Smooth muscle cell (in vitro differentiated cells): Measurements from ENCODE around the gene CEP350. TPM values are rescaled to one million over a fixed set of nuclear protein-coding genes. Genes with fewer than 3 reads are reported as not detected.

Source experiments
- DNase-seq: peaks from one replicate; lab custom pipeline; 2025; ENCODE audit not compliant: unreplicated experiment; lab: John Stamatoyannopoulos, UW
- H2AFZ ChIP-seq: fragments of 200-600 bp; sonication (generic); 2 replicates; pipeline ENCODE4 v1.6.0; 2016; ENCODE audit warnings: antibody characterized with exemption, low read depth, mild to moderate bottlenecking
- H3F3A ChIP-seq: fragments of 200-600 bp; sonication (generic); 2 replicates; pipeline ENCODE4 v1.6.0; 2017; ENCODE audit warnings: antibody characterized with exemption, low read depth
- H3K27ac ChIP-seq: fragments of 200-600 bp; sonication (generic); 2 replicates; pipeline ENCODE4 v1.5.1; 2016; ENCODE audit warnings: low read depth, mild to moderate bottlenecking
- H3K27me3 ChIP-seq: fragments of 200-600 bp; sonication (generic); 2 replicates; pipeline ENCODE4 v1.6.1; 2016; ENCODE audit warnings: low read depth, mild to moderate bottlenecking
- H3K36me3 ChIP-seq: fragments of 200-600 bp; sonication (generic); 2 replicates; pipeline ENCODE4 v1.5.1; 2016; ENCODE audit warnings: low read depth
- H3K4me1 ChIP-seq: fragments of 200-600 bp; sonication (generic); 2 replicates; pipeline ENCODE4 v1.5.1; 2016; ENCODE audit warnings: low read depth
- H3K4me2 ChIP-seq: fragments of 200-600 bp; sonication (generic); 2 replicates; pipeline ENCODE4 v1.6.0; 2016; ENCODE audit warnings: mild to moderate bottlenecking
- H3K4me3 ChIP-seq: fragments of 200-600 bp; sonication (generic); 2 replicates; pipeline ENCODE4 v1.5.1; 2016; ENCODE audit warnings: mild to moderate bottlenecking
- H3K79me2 ChIP-seq: fragments of 200-600 bp; sonication (generic); 2 replicates; pipeline ENCODE4 v1.6.0; 2016; ENCODE audit warnings: low read depth, mild to moderate bottlenecking
- H3K9ac ChIP-seq: fragments of 200-600 bp; sonication (generic); 2 replicates; pipeline ENCODE4 v1.6.0; 2016; ENCODE audit warnings: low read depth
- H3K9me3 ChIP-seq: fragments of 200-600 bp; sonication (generic); replicated peaks from 2 replicates; pipeline ENCODE4 v1.5.1; 2016; ENCODE audit warnings: low read depth
- H4K20me1 ChIP-seq: fragments of 200-600 bp; sonication (generic); 2 replicates; pipeline ENCODE4 v1.6.0; 2016; ENCODE audit warnings: low read depth
- WGBS: methylation state at CpG from one replicate; pipeline ENCODE4 v1.1.7; 2016; ENCODE audit warnings: low lambda C conversion rate; 5-methylcytosine and 5-hydroxymethylcytosine counted together
- polyA plus RNA-seq: library from polyadenylated mRNA; unstranded; fragments of >200 nt; fragmentation: Nextera tagmentation; extraction: Ambion mirVana; gene quantifications from 2 replicates; pipeline ENCODE4 v1.2.1, GENCODE V29; 2016
- total RNA-seq: library from RNA; depleted of rRNA; stranded (reverse); fragments of >200 nt; gene quantifications from 2 replicates; pipeline ENCODE4 v1.2.3, GENCODE V29; 2014
- TF ChIP-seq, protein P1 (sequence below): fragments of 200-600 bp; sonication (generic); IDR thresholded peaks from 2 replicates; pipeline ENCODE4 v1.5.1; 2017; ENCODE audit warnings: borderline replicate concordance, mild to moderate bottlenecking, antibody characterized with exemption; ENCODE audit not compliant: insufficient read depth, poor library complexity, severe bottlenecking

Gene CEP350
- total and polyA plus RNA-seq, 2 experiments from 2014 or later, result 17.0 to 35.9 TPM

DNA sequence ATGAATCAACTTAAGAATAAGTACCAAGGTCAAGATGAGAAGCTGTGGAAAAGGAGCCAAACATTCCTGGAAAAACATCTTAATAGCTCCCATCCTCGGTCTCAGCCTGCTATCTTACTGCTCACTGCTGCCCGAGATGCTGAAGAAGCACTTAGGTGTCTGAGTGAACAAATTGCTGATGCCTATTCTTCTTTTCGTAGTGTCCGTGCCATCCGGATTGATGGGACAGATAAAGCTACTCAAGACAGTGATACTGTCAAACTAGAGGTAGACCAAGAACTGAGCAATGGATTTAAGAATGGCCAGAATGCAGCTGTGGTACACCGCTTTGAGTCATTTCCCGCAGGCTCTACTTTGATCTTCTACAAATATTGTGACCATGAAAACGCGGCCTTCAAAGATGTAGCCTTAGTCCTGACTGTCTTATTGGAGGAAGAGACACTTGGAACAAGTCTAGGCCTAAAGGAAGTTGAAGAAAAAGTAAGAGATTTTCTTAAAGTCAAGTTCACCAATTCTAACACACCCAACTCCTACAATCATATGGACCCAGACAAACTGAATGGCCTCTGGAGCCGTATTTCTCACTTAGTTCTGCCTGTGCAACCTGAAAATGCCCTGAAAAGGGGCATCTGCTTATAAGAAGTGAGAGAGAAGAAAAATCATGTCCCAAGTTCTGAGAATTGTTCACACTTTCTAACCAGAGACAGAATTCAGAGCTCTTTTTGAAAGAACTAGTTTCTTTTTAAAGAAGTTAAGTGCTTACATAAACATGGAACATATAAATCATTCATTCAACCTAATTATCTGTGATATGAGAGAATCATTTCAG lies 36.8 kb upstream of the CEP350 start:
- no peak overlapping the region for H3K9ac ChIP-seq
- no peaks in the 10 kb centered on the region for H3F3A ChIP-seq
- 77% methylated on average over 10 of the region's 10 CpGs for WGBS
- H3K36me3 ChIP-seq, result peaks cover 25% of the 10 kb centered on the region
- no peak overlapping the region for H3K4me3 ChIP-seq
- H3K27me3 ChIP-seq, result no peaks in the 10 kb centered on the region
- H3K27ac ChIP-seq, result no peak overlapping the region
- DNase-seq, result no peak
- no peaks in the 10 kb centered on the region for H3K9me3 ChIP-seq
- H4K20me1 ChIP-seq, result no peaks in the 10 kb centered on the region
- H2AFZ ChIP-seq, result no peak overlapping the region
- H3K79me2 ChIP-seq, result no peaks in the 10 kb centered on the region
- peaks cover 13% of the 10 kb centered on the region for H3K4me1 ChIP-seq
- no peak overlapping the region for H3K4me2 ChIP-seq
- TF ChIP-seq, protein P1, sequence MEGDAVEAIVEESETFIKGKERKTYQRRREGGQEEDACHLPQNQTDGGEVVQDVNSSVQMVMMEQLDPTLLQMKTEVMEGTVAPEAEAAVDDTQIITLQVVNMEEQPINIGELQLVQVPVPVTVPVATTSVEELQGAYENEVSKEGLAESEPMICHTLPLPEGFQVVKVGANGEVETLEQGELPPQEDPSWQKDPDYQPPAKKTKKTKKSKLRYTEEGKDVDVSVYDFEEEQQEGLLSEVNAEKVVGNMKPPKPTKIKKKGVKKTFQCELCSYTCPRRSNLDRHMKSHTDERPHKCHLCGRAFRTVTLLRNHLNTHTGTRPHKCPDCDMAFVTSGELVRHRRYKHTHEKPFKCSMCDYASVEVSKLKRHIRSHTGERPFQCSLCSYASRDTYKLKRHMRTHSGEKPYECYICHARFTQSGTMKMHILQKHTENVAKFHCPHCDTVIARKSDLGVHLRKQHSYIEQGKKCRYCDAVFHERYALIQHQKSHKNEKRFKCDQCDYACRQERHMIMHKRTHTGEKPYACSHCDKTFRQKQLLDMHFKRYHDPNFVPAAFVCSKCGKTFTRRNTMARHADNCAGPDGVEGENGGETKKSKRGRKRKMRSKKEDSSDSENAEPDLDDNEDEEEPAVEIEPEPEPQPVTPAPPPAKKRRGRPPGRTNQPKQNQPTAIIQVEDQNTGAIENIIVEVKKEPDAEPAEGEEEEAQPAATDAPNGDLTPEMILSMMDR, result no peak

- TF ChIP-seq, protein P1, result no peak
- DNase-seq, result no peak
- H3K4me3 ChIP-seq, result no peak overlapping the region
- H3K9me3 ChIP-seq, result no peaks in the 10 kb centered on the region
- no peaks in the 10 kb centered on the region for H3K79me2 ChIP-seq
- no peak overlapping the region for H2AFZ ChIP-seq
- H3F3A ChIP-seq, result no peaks in the 10 kb centered on the region
- H4K20me1 ChIP-seq, result no peaks in the 10 kb centered on the region
- no peak overlapping the region for H3K9ac ChIP-seq
- WGBS, result 87% methylated on average over 1 of the region's 1 CpG
- no peak overlapping the region for H3K4me2 ChIP-seq
- peaks cover 19% of the 10 kb centered on the region for H3K36me3 ChIP-seq
- H3K4me1 ChIP-seq, result peaks cover 13% of the 10 kb centered on the region
- H3K27me3 ChIP-seq, result no peaks in the 10 kb centered on the region
- no peak overlapping the region for H3K27ac ChIP-seq
Observed at GRCh38 chr1:179921472-179921871, 33.1 kb upstream of the CEP350 start.

DNA sequence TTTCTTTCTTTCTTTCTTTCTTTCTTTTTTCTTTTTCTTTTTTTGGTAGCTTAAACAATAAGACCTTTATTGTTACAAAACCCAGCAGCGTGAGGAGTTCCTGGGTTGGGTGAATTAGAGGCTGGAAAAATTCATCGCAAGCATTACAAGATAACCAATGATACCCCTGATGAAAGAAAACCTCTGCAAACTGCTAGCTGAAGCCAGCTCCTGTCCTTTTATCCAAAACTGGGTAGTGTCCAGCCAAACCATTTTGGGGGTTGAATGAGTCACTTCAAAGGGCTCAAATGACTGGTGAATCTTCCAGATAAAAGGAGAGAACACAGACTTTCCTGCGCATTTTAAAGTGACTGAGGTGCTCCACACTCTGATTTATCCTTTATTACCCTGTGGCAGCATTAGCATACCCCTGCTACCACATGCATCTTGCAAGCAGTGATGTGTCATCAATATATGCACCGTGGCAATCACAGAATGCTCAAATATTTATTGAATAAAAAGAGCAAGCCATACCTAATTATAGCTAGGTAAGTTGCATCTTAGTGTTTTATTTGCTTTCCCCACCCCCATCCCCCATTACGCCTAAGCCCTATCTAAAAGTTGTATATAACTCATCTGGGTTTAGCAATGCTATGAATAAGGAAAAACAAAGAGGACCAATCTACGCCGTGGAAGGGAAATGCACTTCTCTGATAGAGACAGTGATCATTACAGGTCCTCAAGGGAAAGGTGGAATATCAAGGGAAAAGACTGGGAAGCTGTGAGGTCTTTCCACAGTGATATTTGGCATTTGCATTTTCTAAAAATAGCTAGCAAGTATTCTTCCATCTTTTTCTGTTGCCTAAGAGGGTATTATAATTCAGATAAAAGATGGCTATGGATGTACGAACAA lies 32.4 kb upstream of the CEP350 start:
- Histone ChIP-seq H3K79me2 (no peaks in the 10 kb centered on the region), H2AFZ (no peak overlapping the region), H3K27ac (no peak overlapping the region), H3K4me1 (peaks cover 13% of the 10 kb centered on the region), H3K36me3 (peaks cover 16% of the 10 kb centered on the region), H4K20me1 (no peaks in the 10 kb centered on the region), H3K9ac (no peak overlapping the region), H3K9me3 (no peaks in the 10 kb centered on the region), H3F3A (no peaks in the 10 kb centered on the region), H3K4me3 (no peak overlapping the region), H3K27me3 (no peaks in the 10 kb centered on the region), H3K4me2 (no peak overlapping the region)
- no peak for DNase-seq
- 72% methylated on average over 8 of the region's 8 CpGs for WGBS
- TF ChIP-seq, protein P1, result no peak
